K562 (cell line): Measurements from ENCODE around the gene JAK3. TPM values are rescaled to one million over a fixed set of nuclear protein-coding genes. Genes with fewer than 3 reads are reported as not detected.

ENCODE experiments used
- ATF1 ChIP-seq, 2 experiments: fragments of 450-650 bp in 1 of 2; IDR thresholded peaks; 2 replicates each; pipeline ENCODE4 v1.6.1; 2016; ENCODE audit warnings: missing compliant biosample characterization in 1 of 2, missing genetic modification characterization in 1 of 2
- BHLHE40 ChIP-seq: IDR thresholded peaks from 2 replicates; pipeline ENCODE4 v1.6.1; 2011; ENCODE audit warnings: low read length, improper control_type of control experiment
- CAMTA2 ChIP-seq: fragments of 250-450 bp; sonication (Bioruptor Pico); conservative IDR thresholded peaks from 2 replicates; pipeline ENCODE4 v1.5.1; 2022
- CTBP1 ChIP-seq: fragments of 450-650 bp; IDR thresholded peaks from 2 replicates; pipeline ENCODE4 v1.6.1; 2016; ENCODE audit warnings: borderline replicate concordance
- CXXC5 ChIP-seq: fragments of 250-450 bp; sonication (Bioruptor Pico); IDR thresholded peaks from 2 replicates; pipeline ENCODE4 v1.8.0; 2022; ENCODE audit warnings: inconsistent platforms, mild to moderate bottlenecking, moderate library complexity
- E2F3 ChIP-seq: fragments of 250-450 bp; sonication (Bioruptor Pico); IDR thresholded peaks from 2 replicates; pipeline ENCODE4 v1.4.0; 2020; ENCODE audit warnings: mild to moderate bottlenecking
- HDAC1 ChIP-seq, 2 experiments: fragments of 450-650 bp; IDR thresholded peaks; 2 replicates each; pipeline ENCODE4 v1.6.1; 2016 to 2017; ENCODE audit warnings: inconsistent platforms in 1 of 2, mild to moderate bottlenecking in 1 of 2, moderate library complexity in 1 of 2
- L3MBTL2 ChIP-seq: fragments of 450-650 bp; IDR thresholded peaks from 2 replicates; pipeline ENCODE4 v1.6.1; 2016; ENCODE audit warnings: mild to moderate bottlenecking, moderate library complexity
- MAZ ChIP-seq, 2 experiments: fragments of 450-650 bp in 1 of 2; sonication (generic) in 1 of 2; formaldehyde crosslinking; IDR thresholded peaks in 1 of 2; conservative IDR thresholded peaks in 1 of 2; 2 replicates each; pipeline versions ENCODE4 v1.4.0 to v1.5.0; 2020; ENCODE audit warnings: mild to moderate bottlenecking in 1 of 2, missing genetic modification reagents in 1 of 2
- NR3C1 ChIP-seq: sonication (generic); formaldehyde crosslinking; IDR thresholded peaks from 2 replicates; pipeline ENCODE4 v1.8.1; 2022; ENCODE audit warnings: missing genetic modification reagents
- NRF1 ChIP-seq, 2 experiments: fragments of 450-650 bp; IDR thresholded peaks in 1 of 2; conservative IDR thresholded peaks in 1 of 2; 2 replicates each; pipeline ENCODE4 v1.6.1; 2014; ENCODE audit warnings: mild to moderate bottlenecking in 2 of 2
- POLR2G ChIP-seq: fragments of 200-400 bp; formaldehyde crosslinking; IDR thresholded peaks from 2 replicates; pipeline ENCODE4 v1.6.1; 2017; ENCODE audit warnings: low read depth, mild to moderate bottlenecking, antibody characterized with exemption, low read length, moderate library complexity
- SP1 ChIP-seq: sonication (generic); formaldehyde crosslinking; IDR thresholded peaks from 2 replicates; pipeline ENCODE4 v1.8.1; 2022; ENCODE audit warnings: mild to moderate bottlenecking, missing genetic modification reagents
- SREBF1 ChIP-seq: fragments of 150-350 bp; IDR thresholded peaks from 2 replicates; pipeline ENCODE4 v1.6.1; 2014; ENCODE audit warnings: antibody characterized with exemption, low read depth, low read length, borderline replicate concordance
- U2AF2 ChIP-seq: fragments of 200-400 bp; formaldehyde crosslinking; optimal IDR thresholded peaks from 2 replicates; pipeline ENCODE3; 2017; ENCODE audit warnings: low read depth, mild to moderate bottlenecking, low read length
- ZNF174 ChIP-seq: fragments of 250-450 bp; sonication (Bioruptor Pico); IDR thresholded peaks from 2 replicates; pipeline ENCODE4 v1.4.0; 2020; ENCODE audit warnings: mild to moderate bottlenecking
- ZNF239 ChIP-seq: fragments of 250-450 bp; sonication (Bioruptor Pico); IDR thresholded peaks from 2 replicates; pipeline ENCODE4 v1.4.0; 2020; ENCODE audit warnings: mild to moderate bottlenecking
- ZNF354B ChIP-seq: fragments of 250-450 bp; sonication (Bioruptor Pico); IDR thresholded peaks from 2 replicates; pipeline ENCODE4 v1.4.0; 2020
- ZNF407 ChIP-seq: fragments of 450-650 bp; IDR thresholded peaks from 2 replicates; pipeline ENCODE4 v1.6.1; 2016; ENCODE audit warnings: low read depth
- ZNF77 ChIP-seq: fragments of 250-450 bp; sonication (Bioruptor Pico); IDR thresholded peaks from 2 replicates; pipeline ENCODE4 v1.5.0; 2020
- polyA plus RNA-seq, 8 experiments: library from polyadenylated mRNA; depleted of rRNA in 4 of 8; stranded (reverse) in 5 of 8; unstranded in 3 of 8; fragments of >200 nt; fragmentation: Nextera tagmentation in 2 of 8; fragmentation: Illumina TruSeq in 1 of 8; extraction: Ambion mirVana in 2 of 8; extraction: Trizol in 1 of 8; gene quantifications; 2 replicates each; pipeline versions ENCODE4 v1.2.1 to v1.2.3, GENCODE V29; 2011 to 2014; ENCODE audit warnings: inconsistent platforms in 1 of 8, missing spikeins in 1 of 8
- total RNA-seq, 7 experiments: library from RNA; depleted of rRNA in 6 of 7; stranded (reverse); fragments of >200 nt in 6 of 7; fragmentation: Illumina TruSeq in 2 of 7; extraction: Trizol in 2 of 7; gene quantifications; 2 replicates each; pipeline versions ENCODE4 v1.2.1 to v1.2.3, GENCODE V29; 2011 to 2021; ENCODE audit warnings: low replicate concordance in 1 of 7

JAK3 gene
- total and polyA plus RNA-seq, 9 of the 15 experiments (the other 6 are each of a cell fraction or from before 2014, with no cell fraction given) = 0.01 to 0.18 (median 0.07) TPM; not detected in 1

GRCh38 chr19:17873786-17874757 lies 26.3 kb upstream of the JAK3 start (continued):
- no peak for TF ChIP-seq ZNF407
- TF ChIP-seq SREBF1 = no peak
- TF ChIP-seq POLR2G = no peak
- no peak for TF ChIP-seq E2F3 (CRISPR knock-in tag)
- peak; percentile 38; the same call in 1 of the 2 replicates for TF ChIP-seq ZNF239 (CRISPR knock-in tag)
- no peak for TF ChIP-seq U2AF2
- TF ChIP-seq ZNF354B = no peak
- peak; percentile 63; the same call in 1 of the 2 replicates for TF ChIP-seq SP1 (CRISPR knock-in tag)
- TF ChIP-seq ZNF77 (CRISPR knock-in tag) = no peak
- TF ChIP-seq NRF1 (conservative IDR thresholded peaks at IDR 0.05 in 1 of 2, IDR thresholded peaks at IDR 0.05 in 1 of 2) = peak in 1 of 2 experiments; percentile 45; a peak in 3 of 4 replicates
- no peak for TF ChIP-seq ZNF174
- TF ChIP-seq MAZ (CRISPR knock-in tag; conservative IDR thresholded peaks at IDR 0.05 in 1 of 2, IDR thresholded peaks at IDR 0.05 in 1 of 2) = peak in 1 of 2 experiments; percentile 49; a peak in 3 of 4 replicates
- peak; percentile 63 for TF ChIP-seq BHLHE40
- 0 out of 4 replicates have a peak, but pooled peaks of 1 of the 2 experiments have one; percentile 3 for TF ChIP-seq HDAC1 (IDR thresholded peaks at IDR 0.05)
- no peak for TF ChIP-seq NR3C1 (CRISPR knock-in tag)
- peak; percentile 35; the same call in 1 of the 2 replicates for TF ChIP-seq CXXC5 (CRISPR knock-in tag)
- TF ChIP-seq ATF1 (CRISPR knock-in tag; IDR thresholded peaks at IDR 0.05) = no peak
- peak; percentile 39; the same call in 1 of the 2 replicates for TF ChIP-seq ATF1 (tag; IDR thresholded peaks at IDR 0.05)
- peak; percentile 61; the same call in 1 of the 2 replicates for TF ChIP-seq CTBP1
- TF ChIP-seq L3MBTL2 = peak; percentile 66; the same call in 1 of the 2 replicates
- no peak for TF ChIP-seq CAMTA2 (CRISPR knock-in tag)
